Non-pigmented ciliary epithelial cell (primary cell): ENCODE measurements around the gene FREY1.

Experiments used
- DNase-seq: peaks from one replicate; pipeline ENCODE4 v3.0.0-alpha.2; 2010; ENCODE audit warnings: low read depth

FREY1 gene

GRCh38 chr11:45928535-45929215 lies 21.6 kb upstream of the FREY1 start:
- DNase-seq = no peak

GRCh38 chr11:45927684-45928413 lies 20.8 kb upstream of the FREY1 start:
- no peak for DNase-seq

- DNase-seq = no peak
Measured at GRCh38 chr11:45927332-45927683, 20.2 kb upstream of the FREY1 start.

- DNase-seq = no peak
Measured at GRCh38 chr11:45926536-45927331, 19.7 kb upstream of the FREY1 start.

GRCh38 chr11:45926001-45926401 lies 18.9 kb upstream of the FREY1 start:
- no peak for DNase-seq

- no peak for DNase-seq
Measured at GRCh38 chr11:45925550-45925949, 18.5 kb upstream of the FREY1 start.

GRCh38 chr11:45924927-45925326 lies 17.9 kb upstream of the FREY1 start:
- no peak for DNase-seq

GRCh38 chr11:45924036-45924915 lies 17.2 kb upstream of the FREY1 start:
- no peak for DNase-seq

GRCh38 chr11:45922425-45923082 lies 15.5 kb upstream of the FREY1 start, which contains the start of gene LARGE2:
Gene LARGE2, plus strand, starts transcription at chr11:45922656. Its CDS starts 227 bp downstream, at chr11:45922883.
- no peak for DNase-seq

GRCh38 chr11:45921561-45922424 lies 14.7 kb upstream of the FREY1 start:
- no peak for DNase-seq

- DNase-seq = no peak
Measured at GRCh38 chr11:45920531-45921477, 13.7 kb upstream of the FREY1 start.

- DNase-seq = no peak
Measured at GRCh38 chr11:45919806-45920530, 12.9 kb upstream of the FREY1 start.

GRCh38 chr11:45918962-45919675 lies 12.0 kb upstream of the FREY1 start:
- DNase-seq = no peak

- no peak for DNase-seq
Measured at GRCh38 chr11:45918331-45918941, 11.4 kb upstream of the FREY1 start.

- DNase-seq = peak; percentile 99
Measured at GRCh38 chr11:45917623-45918330, 10.7 kb upstream of the FREY1 start, which contains the start of gene PEX16. Gene PEX16, minus strand, starts transcription at chr11:45917877. Its CDS starts 66 bp downstream, at chr11:45917811.

- no peak for DNase-seq
Measured at GRCh38 chr11:45917286-45917622, 10.2 kb upstream of the FREY1 start.

- DNase-seq = no peak
Measured at GRCh38 chr11:45915446-45915845, 8.4 kb upstream of the FREY1 start.
